T-helper 17 cell (primary cell): ENCODE results near the gene LPCAT1. TPM values are rescaled to one million over a fixed set of nuclear protein-coding genes. Genes with fewer than 3 reads are reported as not detected.
"Not testable (repeated sequence)": the region's sequence is repeated elsewhere in the genome, so short reads cannot be mapped to it uniquely, and the experiment has no call there.

Experiments used
- ATAC-seq: fragments of 150-1000 bp; cut with Tn5 transposase; 2 replicates; pipeline ENCODE4 v1.10.0; 2021; ENCODE audit warnings: mild to moderate bottlenecking, moderate library complexity
- DNase-seq, 3 donors: peaks; one replicate each; pipeline versions ENCODE4 v3.0.0 to v3.0.0-alpha.2; 2020 to 2021
- H3K9me3 ChIP-seq: one replicate; pipeline ENCODE4 v1.7.0; 2013; ENCODE audit warnings: low read length, mild to moderate bottlenecking; ENCODE audit not compliant: control insufficient read depth, poor library complexity, severe bottlenecking
- H3K27ac Mint-ChIP-seq: one replicate; pipeline ENCODE4 v1.8.0; 2022; ENCODE audit warnings: mild to moderate bottlenecking, moderate library complexity, mixed read lengths
- H3K27me3 Mint-ChIP-seq: one replicate; pipeline ENCODE4 v1.8.0; 2022; ENCODE audit warnings: mixed read lengths
- H3K36me3 Mint-ChIP-seq: one replicate; pipeline ENCODE4 v1.8.0; 2022; ENCODE audit warnings: low read depth, mixed read lengths
- H3K4me1 Mint-ChIP-seq: one replicate; pipeline ENCODE4 v1.8.0; 2022; ENCODE audit warnings: mild to moderate bottlenecking, mixed read lengths
- H3K4me3 Mint-ChIP-seq: one replicate; pipeline ENCODE4 v1.8.0; 2022; ENCODE audit warnings: mild to moderate bottlenecking, moderate library complexity, mixed read lengths
- total RNA-seq, 4 donors: library from RNA in 2 of 4; stranded (reverse) in 2 of 4; gene quantifications; one replicate each; pipeline ENCODE4 v1.2.3 and lab custom pipeline; 2022 to 2026

The LPCAT1 gene
- total RNA-seq, 2 donors from 2014 or later, result 23.4 to 24.8 TPM

GRCh38 chr5:1541702-1542400 is 18.1 kb upstream of the LPCAT1 start:
- DNase-seq (no peak), ATAC-seq (no peak)
- Mint-ChIP-seq H3K27me3 (no peaks in the 10 kb centered on the region), H3K4me1 (peaks cover 13% of the 10 kb centered on the region), H3K27ac (no peak overlapping the region), H3K4me3 (no peak overlapping the region), H3K36me3 (peaks cover 2% of the 10 kb centered on the region)
- H3K9me3 ChIP-seq, result no peaks in the 10 kb centered on the region

- Mint-ChIP-seq H3K27ac (no peak overlapping the region), H3K4me3 (no peak overlapping the region)
- no peak for DNase-seq
Measured at GRCh38 chr5:1540831-1541701, 17.3 kb upstream of the LPCAT1 start.

GRCh38 chr5:1540166-1540565 is 16.4 kb upstream of the LPCAT1 start:
- no peak for DNase-seq
- no peaks in the 10 kb centered on the region for H3K9me3 ChIP-seq
- peaks cover 24% of the 10 kb centered on the region for H3K4me1 Mint-ChIP-seq
- no peak for ATAC-seq
- no peak overlapping the region for H3K27ac Mint-ChIP-seq
- H3K4me3 Mint-ChIP-seq, result no peak overlapping the region
- no peaks in the 10 kb centered on the region for H3K27me3 Mint-ChIP-seq
- no peaks in the 10 kb centered on the region for H3K36me3 Mint-ChIP-seq

More at GRCh38 chr5:1540831-1541701, 17.3 kb upstream of the LPCAT1 start:
- no peaks in the 10 kb centered on the region for H3K27me3 Mint-ChIP-seq
- H3K4me1 Mint-ChIP-seq, result peaks cover 21% of the 10 kb centered on the region
- no peaks in the 10 kb centered on the region for H3K9me3 ChIP-seq
- ATAC-seq, result no peak
- peaks cover 2% of the 10 kb centered on the region for H3K36me3 Mint-ChIP-seq

GRCh38 chr5:1539393-1540161 is 15.8 kb upstream of the LPCAT1 start:
- H3K4me3 Mint-ChIP-seq, ATAC-seq, H3K36me3 Mint-ChIP-seq, H3K9me3 ChIP-seq, DNase-seq, H3K27me3 Mint-ChIP-seq: not testable (repeated sequence)
- H3K4me1 Mint-ChIP-seq, result peaks cover 24% of the 10 kb centered on the region
- H3K27ac Mint-ChIP-seq, result peak overlapping the region; percentile 21

GRCh38 chr5:1538741-1539392 is 15.1 kb upstream of the LPCAT1 start:
- Mint-ChIP-seq H3K4me3 (no peak overlapping the region), H3K27ac (peak overlapping the region; percentile 21), H3K27me3 (no peaks in the 10 kb centered on the region), H3K4me1 (peaks cover 24% of the 10 kb centered on the region), H3K36me3 (no peaks in the 10 kb centered on the region)
- no peaks in the 10 kb centered on the region for H3K9me3 ChIP-seq
- DNase-seq (no peak), ATAC-seq (no peak)

- no peak overlapping the region for H3K4me3 Mint-ChIP-seq
- no peak for DNase-seq
- no peaks in the 10 kb centered on the region for H3K36me3 Mint-ChIP-seq
- ATAC-seq, result no peak
- H3K4me1 Mint-ChIP-seq, result peaks cover 24% of the 10 kb centered on the region
- no peaks in the 10 kb centered on the region for H3K9me3 ChIP-seq
- peak overlapping the region; percentile 21 for H3K27ac Mint-ChIP-seq
- no peaks in the 10 kb centered on the region for H3K27me3 Mint-ChIP-seq
Measured at GRCh38 chr5:1538276-1538675, 14.5 kb upstream of the LPCAT1 start.

GRCh38 chr5:1537603-1538154 is 13.9 kb upstream of the LPCAT1 start:
- H3K27me3 Mint-ChIP-seq, result no peaks in the 10 kb centered on the region
- peaks cover 24% of the 10 kb centered on the region for H3K4me1 Mint-ChIP-seq
- ATAC-seq (no peak), DNase-seq (no peak)
- H3K27ac Mint-ChIP-seq, result no peak overlapping the region
- no peaks in the 10 kb centered on the region for H3K36me3 Mint-ChIP-seq
- no peaks in the 10 kb centered on the region for H3K9me3 ChIP-seq
- H3K4me3 Mint-ChIP-seq, result no peak overlapping the region

GRCh38 chr5:1536871-1537602 is 13.3 kb upstream of the LPCAT1 start:
- no peaks in the 10 kb centered on the region for H3K27me3 Mint-ChIP-seq
- H3K36me3 Mint-ChIP-seq, result no peaks in the 10 kb centered on the region
- peak overlapping the region; percentile 86 for H3K4me3 Mint-ChIP-seq
- H3K27ac Mint-ChIP-seq, result peak overlapping the region; percentile 97
- DNase-seq (no peak), ATAC-seq (no peak)
- peaks cover 24% of the 10 kb centered on the region for H3K4me1 Mint-ChIP-seq
- no peaks in the 10 kb centered on the region for H3K9me3 ChIP-seq

- H3K27ac Mint-ChIP-seq, result peak overlapping the region; percentile 97
Measured at GRCh38 chr5:1536322-1536845, 12.6 kb upstream of the LPCAT1 start.

GRCh38 chr5:1535646-1536045 is 11.9 kb upstream of the LPCAT1 start:
- ATAC-seq (peak; percentile 11), DNase-seq (no peak)
- H3K36me3 Mint-ChIP-seq, result no peaks in the 10 kb centered on the region
- no peaks in the 10 kb centered on the region for H3K27me3 Mint-ChIP-seq
- H3K4me1 Mint-ChIP-seq, result peaks cover 24% of the 10 kb centered on the region
- H3K9me3 ChIP-seq, result no peaks in the 10 kb centered on the region
- peak overlapping the region; percentile 97 for H3K27ac Mint-ChIP-seq
- H3K4me3 Mint-ChIP-seq, result peak overlapping the region; percentile 86

More at GRCh38 chr5:1536322-1536845, 12.6 kb upstream of the LPCAT1 start:
- peak; percentile 98 for ATAC-seq
- H3K9me3 ChIP-seq, result no peaks in the 10 kb centered on the region
- H3K27me3 Mint-ChIP-seq, result no peaks in the 10 kb centered on the region
- H3K4me1 Mint-ChIP-seq, result peaks cover 24% of the 10 kb centered on the region
- no peaks in the 10 kb centered on the region for H3K36me3 Mint-ChIP-seq
- DNase-seq, result peak; percentile 19 to 55 (median 52)
- peak overlapping the region; percentile 86 for H3K4me3 Mint-ChIP-seq

- no peak overlapping the region for H3K27ac Mint-ChIP-seq
Measured at GRCh38 chr5:1532384-1532783, 8.6 kb upstream of the LPCAT1 start.

GRCh38 chr5:1529498-1529897 is 5.7 kb upstream of the LPCAT1 start:
- H3K27ac Mint-ChIP-seq, result no peak overlapping the region
- H3K36me3 Mint-ChIP-seq, result no peaks in the 10 kb centered on the region
- H3K4me3 Mint-ChIP-seq, result no peak overlapping the region
- H3K4me1 Mint-ChIP-seq, result peaks cover 4% of the 10 kb centered on the region
- ATAC-seq, result no peak
- H3K9me3 ChIP-seq, result no peaks in the 10 kb centered on the region
- no peaks in the 10 kb centered on the region for H3K27me3 Mint-ChIP-seq
- DNase-seq, result no peak

More at GRCh38 chr5:1532384-1532783, 8.6 kb upstream of the LPCAT1 start:
- H3K36me3 Mint-ChIP-seq, result no peaks in the 10 kb centered on the region
- H3K4me3 Mint-ChIP-seq, result no peak overlapping the region
- DNase-seq (no peak), ATAC-seq (no peak)
- peaks cover 22% of the 10 kb centered on the region for H3K4me1 Mint-ChIP-seq
- H3K27me3 Mint-ChIP-seq, result no peaks in the 10 kb centered on the region
- no peaks in the 10 kb centered on the region for H3K9me3 ChIP-seq
